ENCODE measurements around the gene ART3.

The ART3 gene

DNA sequence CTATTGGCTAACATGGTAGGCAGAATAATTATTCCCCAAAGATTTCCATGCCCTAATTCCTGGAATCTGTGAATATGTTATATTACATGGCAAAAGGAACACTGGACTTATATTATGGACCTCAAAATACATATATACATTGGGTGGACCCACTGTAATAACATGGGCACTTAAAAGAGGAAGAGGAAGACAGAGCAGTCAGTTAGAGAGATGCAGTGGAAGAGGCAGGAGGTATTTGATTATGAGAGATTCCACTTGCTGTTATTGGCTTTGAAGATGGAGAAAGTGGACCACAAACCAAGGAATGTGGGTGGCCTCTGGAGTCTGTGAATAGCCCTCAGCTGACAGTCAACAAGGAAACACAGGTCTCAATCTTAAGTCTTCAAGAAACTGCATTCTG, 14.0 kb upstream of the ART3 start:
- no peak for DNase-seq (ENCODE audit: extremely low read depth, low read depth)

DNA sequence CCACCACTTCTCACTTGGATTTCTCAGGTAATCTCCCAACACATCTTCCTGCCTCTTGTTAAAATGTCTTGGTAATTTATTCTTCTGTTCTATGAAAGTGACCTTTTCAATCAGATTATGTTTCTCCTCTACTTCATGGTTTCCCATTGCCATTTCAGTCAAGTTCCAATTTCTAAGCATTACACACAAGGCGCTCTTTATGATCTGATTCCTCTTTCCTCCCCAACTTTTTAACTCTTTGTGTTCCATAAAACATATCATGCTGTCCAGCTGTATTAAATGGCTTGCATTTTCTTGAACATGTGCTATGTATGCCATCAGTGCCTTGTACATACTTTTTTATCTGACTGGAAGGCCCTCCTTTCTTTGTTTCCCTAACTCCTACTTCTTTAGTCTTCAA, 13.1 kb upstream of the ART3 start:
- no peak overlapping the region for H3K4me3 ChIP-seq (replicated peaks; ENCODE audit: low read depth, low read length)
- no peak for DNase-seq (ENCODE audit: extremely low read depth, low read depth)
- TF ChIP-seq, protein P1, sequence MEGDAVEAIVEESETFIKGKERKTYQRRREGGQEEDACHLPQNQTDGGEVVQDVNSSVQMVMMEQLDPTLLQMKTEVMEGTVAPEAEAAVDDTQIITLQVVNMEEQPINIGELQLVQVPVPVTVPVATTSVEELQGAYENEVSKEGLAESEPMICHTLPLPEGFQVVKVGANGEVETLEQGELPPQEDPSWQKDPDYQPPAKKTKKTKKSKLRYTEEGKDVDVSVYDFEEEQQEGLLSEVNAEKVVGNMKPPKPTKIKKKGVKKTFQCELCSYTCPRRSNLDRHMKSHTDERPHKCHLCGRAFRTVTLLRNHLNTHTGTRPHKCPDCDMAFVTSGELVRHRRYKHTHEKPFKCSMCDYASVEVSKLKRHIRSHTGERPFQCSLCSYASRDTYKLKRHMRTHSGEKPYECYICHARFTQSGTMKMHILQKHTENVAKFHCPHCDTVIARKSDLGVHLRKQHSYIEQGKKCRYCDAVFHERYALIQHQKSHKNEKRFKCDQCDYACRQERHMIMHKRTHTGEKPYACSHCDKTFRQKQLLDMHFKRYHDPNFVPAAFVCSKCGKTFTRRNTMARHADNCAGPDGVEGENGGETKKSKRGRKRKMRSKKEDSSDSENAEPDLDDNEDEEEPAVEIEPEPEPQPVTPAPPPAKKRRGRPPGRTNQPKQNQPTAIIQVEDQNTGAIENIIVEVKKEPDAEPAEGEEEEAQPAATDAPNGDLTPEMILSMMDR (IDR thresholded peaks at IDR 0.05; ENCODE audit: low read depth, low read length, missing control alignments): no peak

More for the DNA sequence above, 14.0 kb upstream of the ART3 start:
- TF ChIP-seq, protein P1 (IDR thresholded peaks at IDR 0.05; ENCODE audit: low read depth, low read length, missing control alignments): no peak
- no peak overlapping the region for H3K4me3 ChIP-seq (replicated peaks; ENCODE audit: low read depth, low read length)

- TF ChIP-seq, protein P1 (IDR thresholded peaks at IDR 0.05; ENCODE audit: low read depth, low read length, missing control alignments): no peak
- no peak for DNase-seq (ENCODE audit: extremely low read depth, low read depth)
- H3K4me3 ChIP-seq (replicated peaks; ENCODE audit: low read depth, low read length): no peak overlapping the region
These were observed 12.5 kb upstream of the ART3 start for GRCh38 chr4:76061982-76062381.

DNA sequence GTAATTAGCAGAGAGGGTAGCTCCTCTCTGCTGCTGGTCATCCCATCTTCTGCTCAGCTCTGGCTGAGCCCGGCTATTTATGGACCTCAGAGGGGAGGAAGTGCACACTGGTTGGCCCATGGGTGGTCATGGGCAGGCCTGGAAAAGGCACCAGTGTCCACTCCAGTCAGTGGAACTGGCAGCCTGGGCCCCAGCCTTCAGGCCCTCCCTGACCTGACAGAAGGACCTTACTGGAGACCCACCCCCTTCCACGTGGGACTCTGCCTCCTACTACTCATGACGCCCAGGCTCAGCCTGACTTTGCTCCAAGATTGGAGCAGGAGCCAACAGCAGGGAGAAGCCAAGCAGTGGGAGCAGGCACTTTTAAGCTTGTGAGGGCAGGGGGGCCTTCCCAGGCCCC, 8.0 kb upstream of the ART3 start:
- no peak for DNase-seq (ENCODE audit: extremely low read depth, low read depth)

DNA sequence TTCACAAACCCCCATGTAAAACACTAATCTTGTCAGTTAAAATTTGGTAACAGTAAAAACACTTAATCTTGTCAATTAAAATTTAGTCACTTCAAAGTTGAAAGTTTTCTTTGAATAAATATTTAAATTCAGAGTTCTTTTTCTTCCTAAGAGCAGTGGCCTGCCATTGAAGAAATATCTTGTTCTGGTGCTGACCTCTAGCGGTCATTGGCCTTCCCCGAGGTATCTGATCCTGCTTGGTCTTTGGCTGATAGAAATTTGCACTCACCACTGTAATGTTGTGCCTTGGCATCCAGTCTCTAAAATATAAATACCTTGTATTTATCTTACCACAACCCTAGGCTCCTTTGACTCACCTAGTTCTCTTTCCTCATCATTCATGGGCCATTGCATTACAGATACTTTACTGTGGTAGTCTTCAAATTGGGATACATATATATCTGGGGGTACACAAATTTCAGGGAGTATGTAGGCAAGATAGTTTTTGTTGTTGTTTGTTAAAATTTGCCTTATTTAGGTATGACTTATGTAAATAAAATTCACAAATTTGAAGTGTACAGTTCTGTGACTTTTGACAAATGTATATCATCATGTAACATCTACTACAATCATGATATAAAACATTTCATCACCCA, 6.7 kb upstream of the ART3 start:
- no peak overlapping the region for H3K4me3 ChIP-seq (replicated peaks; ENCODE audit: low read depth, low read length)
- peak; percentile 44 for DNase-seq (ENCODE audit: extremely low read depth, low read depth)
- TF ChIP-seq, protein P1 (IDR thresholded peaks at IDR 0.05; ENCODE audit: low read depth, low read length, missing control alignments): peak; percentile 88

More for the DNA sequence above, 8.0 kb upstream of the ART3 start:
- TF ChIP-seq, protein P1 (IDR thresholded peaks at IDR 0.05; ENCODE audit: low read depth, low read length, missing control alignments): no peak
- no peak overlapping the region for H3K4me3 ChIP-seq (replicated peaks; ENCODE audit: low read depth, low read length)

GRCh38 chr4:76072760-76073159, 1.7 kb upstream of the ART3 start:
- TF ChIP-seq, protein P1 (IDR thresholded peaks at IDR 0.05; ENCODE audit: low read depth, low read length, missing control alignments): no peak
- DNase-seq (ENCODE audit: extremely low read depth, low read depth): no peak
- H3K4me3 ChIP-seq (replicated peaks; ENCODE audit: low read depth, low read length): no peak overlapping the region

All from HFF-Myc (cell line).